Measurements from ENCODE around the gene ABCB4.

The ABCB4 gene

DNA sequence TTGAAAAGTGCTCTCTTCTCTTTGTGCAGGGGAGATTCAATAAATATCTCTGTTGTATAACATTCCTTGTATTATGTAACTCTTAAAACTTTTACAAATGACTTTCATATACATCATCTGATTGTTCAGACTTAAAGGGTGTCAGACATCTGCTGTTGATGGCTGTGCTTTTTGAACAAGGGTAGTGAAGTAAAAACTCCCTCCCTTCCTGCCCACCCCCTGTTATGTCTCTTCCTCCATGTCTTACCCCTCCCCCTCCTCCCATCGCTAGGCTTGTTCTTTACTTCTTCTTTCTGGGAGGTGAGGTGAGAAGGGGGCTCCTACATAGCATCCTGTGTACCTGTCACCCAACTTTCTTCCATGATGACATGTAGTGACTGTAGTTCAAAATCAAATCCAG lies 23.4 kb upstream of the ABCB4 start:
- Histone ChIP-seq H3K27ac (ENCODE audit: insufficient read depth in 1 of 2, low read depth in 1 of 2, low read length in 2 of 2, poor library complexity in 1 of 2, severe bottlenecking in 2 of 2) (no peak overlapping the region), H3K27me3 (replicated peaks in 2 of 5; ENCODE audit: control insufficient read depth in 4 of 5, insufficient read depth in 5 of 5, low read length in 4 of 5) (no peaks in the 10 kb centered on the region), H3K36me3 (ENCODE audit: control insufficient read depth in 4 of 4, insufficient read depth in 4 of 4, low read length in 3 of 4) (peaks cover 0 to 4% (median 0%) of the 10 kb centered on the region in 4 experiments), H3K9me3 (ENCODE audit: control extremely low read depth in 1 of 5, control insufficient read depth in 4 of 5, insufficient read depth in 2 of 5, low read depth in 1 of 5, low read length in 4 of 5) (peaks cover 0 to 2% (median 0%) of the 10 kb centered on the region in 5 experiments), H3K4me3 (ENCODE audit: control insufficient read depth in 1 of 7, extremely low read depth in 1 of 7, insufficient read depth in 4 of 7, low read depth in 2 of 7, low read length in 6 of 7) (no peak overlapping the region), H3K4me1 (ENCODE audit: control extremely low read depth in 1 of 4, control insufficient read depth in 4 of 4, insufficient read depth in 4 of 4, low read length in 3 of 4) (peaks cover 0 to 2% (median 0%) of the 10 kb centered on the region in 4 experiments)
- DNase-seq, result peak in 2 of 3 donors; percentile 27
- ChIA-PET POLR2A (no interaction called here), CTCF (no interaction called here)
- WGBS (ENCODE audit: insufficient coverage), result no CpG with 5 or more reads among the region's 1 CpG

DNA sequence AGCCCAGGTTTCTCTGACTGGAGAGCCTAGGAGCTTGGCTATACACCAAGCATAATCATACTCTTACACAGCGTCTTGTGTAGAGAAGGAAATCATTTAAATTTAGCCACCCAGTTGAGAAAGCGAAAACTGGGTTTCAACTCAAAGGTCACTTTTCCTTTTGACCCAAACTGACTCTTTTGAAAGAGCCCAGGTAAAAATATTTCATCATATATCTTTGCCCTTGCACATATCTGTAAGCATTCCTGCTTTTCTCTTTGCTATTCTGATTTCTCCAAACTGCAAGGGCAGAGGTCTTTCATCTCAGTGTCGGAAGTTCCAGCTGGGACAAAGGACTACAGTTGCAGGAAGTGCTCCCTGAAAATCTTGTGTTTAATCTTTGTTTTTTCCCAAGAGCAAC lies 22.0 kb upstream of the ABCB4 start:
- 86% methylated on average over 2 of the region's 3 CpGs for WGBS (ENCODE audit: insufficient coverage)
- peaks cover 0 to 2% (median 0%) of the 10 kb centered on the region in 4 experiments for H3K4me1 ChIP-seq (ENCODE audit: control extremely low read depth in 1 of 4, control insufficient read depth in 4 of 4, insufficient read depth in 4 of 4, low read length in 3 of 4)
- CTCF ChIA-PET, result interaction anchor here (1.1 kb wide), 1 partner anchor 8 kb away, joined by 3 read pairs; no protein-coding TSS in a partner anchor

DNA sequence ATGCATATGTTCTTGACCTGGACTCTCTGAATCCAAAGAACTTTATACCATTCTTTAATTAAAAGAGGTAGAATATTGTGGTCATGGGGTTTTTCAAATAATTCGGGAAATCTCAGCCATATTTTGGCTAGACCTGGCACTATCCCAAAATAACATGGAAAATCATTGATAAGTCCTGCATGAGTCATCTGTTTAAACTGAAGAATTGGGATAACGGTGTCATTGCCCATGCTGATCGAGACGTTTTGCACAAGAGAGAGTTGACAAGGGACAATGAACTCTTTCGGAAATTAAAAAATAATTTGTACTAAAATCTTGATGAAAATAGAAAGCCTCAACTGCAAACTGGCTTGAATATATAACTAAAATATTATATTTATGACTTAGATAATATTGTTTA lies 19.9 kb upstream of the ABCB4 start:
- 100% methylated on average over 1 of the region's 5 CpGs for WGBS (ENCODE audit: insufficient coverage)

More for the DNA sequence above, 22.0 kb upstream of the ABCB4 start:
- Histone ChIP-seq H3K9me3 (ENCODE audit: control extremely low read depth in 1 of 5, control insufficient read depth in 4 of 5, insufficient read depth in 2 of 5, low read depth in 1 of 5, low read length in 4 of 5) (peaks cover 0 to 2% (median 0%) of the 10 kb centered on the region in 5 experiments), H3K36me3 (ENCODE audit: control insufficient read depth in 4 of 4, insufficient read depth in 4 of 4, low read length in 3 of 4) (peaks cover 0 to 4% (median 0%) of the 10 kb centered on the region in 4 experiments), H3K27me3 (replicated peaks in 2 of 5; ENCODE audit: control insufficient read depth in 4 of 5, insufficient read depth in 5 of 5, low read length in 4 of 5) (no peaks in the 10 kb centered on the region), H3K27ac (ENCODE audit: insufficient read depth in 1 of 2, low read depth in 1 of 2, low read length in 2 of 2, poor library complexity in 1 of 2, severe bottlenecking in 2 of 2) (no peak overlapping the region), H3K4me3 (ENCODE audit: control insufficient read depth in 1 of 7, extremely low read depth in 1 of 7, insufficient read depth in 4 of 7, low read depth in 2 of 7, low read length in 6 of 7) (no peak overlapping the region)
- POLR2A ChIA-PET, result no interaction called here
- no peak for DNase-seq

DNA sequence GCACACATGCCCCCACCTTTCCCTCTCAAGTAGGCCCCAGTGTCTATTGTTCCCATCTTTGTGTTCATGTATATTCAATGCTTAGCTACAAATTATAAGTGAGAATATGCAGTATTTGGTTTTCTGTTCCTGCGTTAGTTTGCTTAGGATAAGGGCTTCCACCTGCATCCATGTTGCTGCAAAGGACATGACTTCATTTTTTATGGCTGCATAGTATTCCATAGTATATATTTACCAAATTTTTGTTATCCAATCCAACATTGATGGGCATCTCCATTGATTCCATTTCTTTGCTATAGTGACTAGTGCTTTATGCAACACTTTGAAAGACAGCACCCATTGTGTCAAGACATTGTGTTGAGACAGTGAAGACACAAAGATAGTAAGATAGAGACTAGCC lies 19.0 kb upstream of the ABCB4 start:
- Histone ChIP-seq H3K36me3 (ENCODE audit: control insufficient read depth in 4 of 4, insufficient read depth in 4 of 4, low read length in 3 of 4) (no peaks in the 10 kb centered on the region), H3K27ac (ENCODE audit: insufficient read depth in 1 of 2, low read depth in 1 of 2, low read length in 2 of 2, poor library complexity in 1 of 2, severe bottlenecking in 2 of 2) (no peak overlapping the region), H3K4me1 (ENCODE audit: control extremely low read depth in 1 of 4, control insufficient read depth in 4 of 4, insufficient read depth in 4 of 4, low read length in 3 of 4) (peaks cover 0 to 2% (median 0%) of the 10 kb centered on the region in 4 experiments), H3K27me3 (replicated peaks in 2 of 5; ENCODE audit: control insufficient read depth in 4 of 5, insufficient read depth in 5 of 5, low read length in 4 of 5) (no peaks in the 10 kb centered on the region), H3K4me3 (ENCODE audit: control insufficient read depth in 1 of 7, extremely low read depth in 1 of 7, insufficient read depth in 4 of 7, low read depth in 2 of 7, low read length in 6 of 7) (no peak overlapping the region), H3K9me3 (ENCODE audit: control extremely low read depth in 1 of 5, control insufficient read depth in 4 of 5, insufficient read depth in 2 of 5, low read depth in 1 of 5, low read length in 4 of 5) (peaks cover 0 to 2% (median 0%) of the 10 kb centered on the region in 5 experiments)
- no peak for DNase-seq
- CTCF ChIA-PET, result no interaction called here
- WGBS (ENCODE audit: insufficient coverage), result no CpG with 5 or more reads among the region's 1 CpG
- POLR2A ChIA-PET, result no interaction called here

More for the DNA sequence above, 19.9 kb upstream of the ABCB4 start:
- Histone ChIP-seq H3K4me1 (ENCODE audit: control extremely low read depth in 1 of 4, control insufficient read depth in 4 of 4, insufficient read depth in 4 of 4, low read length in 3 of 4) (peaks cover 0 to 2% (median 0%) of the 10 kb centered on the region in 4 experiments), H3K27ac (ENCODE audit: insufficient read depth in 1 of 2, low read depth in 1 of 2, low read length in 2 of 2, poor library complexity in 1 of 2, severe bottlenecking in 2 of 2) (no peak overlapping the region), H3K27me3 (replicated peaks in 2 of 5; ENCODE audit: control insufficient read depth in 4 of 5, insufficient read depth in 5 of 5, low read length in 4 of 5) (no peaks in the 10 kb centered on the region), H3K4me3 (ENCODE audit: control insufficient read depth in 1 of 7, extremely low read depth in 1 of 7, insufficient read depth in 4 of 7, low read depth in 2 of 7, low read length in 6 of 7) (no peak overlapping the region), H3K36me3 (ENCODE audit: control insufficient read depth in 4 of 4, insufficient read depth in 4 of 4, low read length in 3 of 4) (no peaks in the 10 kb centered on the region), H3K9me3 (ENCODE audit: control extremely low read depth in 1 of 5, control insufficient read depth in 4 of 5, insufficient read depth in 2 of 5, low read depth in 1 of 5, low read length in 4 of 5) (peaks cover 0 to 2% (median 0%) of the 10 kb centered on the region in 5 experiments)
- ChIA-PET CTCF (no interaction called here), POLR2A (no interaction called here)
- DNase-seq, result no peak

DNA sequence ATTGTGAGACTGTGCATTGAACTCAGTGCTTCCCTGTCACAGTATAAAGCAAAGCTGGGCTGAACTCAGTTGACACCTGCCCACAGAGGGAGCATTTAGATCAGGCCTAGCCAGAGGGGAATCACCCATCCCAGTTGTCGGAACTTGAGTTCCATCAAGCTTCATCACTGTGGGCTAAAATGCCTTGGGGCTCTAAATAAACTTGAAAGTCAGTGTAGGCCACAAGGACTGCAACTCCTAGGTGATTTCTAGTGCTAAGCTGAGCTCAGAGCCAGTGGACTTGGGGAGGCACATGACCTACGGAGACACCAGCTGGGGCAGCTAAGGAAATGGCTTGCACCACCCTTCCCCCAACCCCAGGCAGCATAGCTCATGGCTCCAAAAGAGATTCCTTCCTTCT lies 7.7 kb upstream of the ABCB4 start:
- Histone ChIP-seq H3K9me3 (ENCODE audit: control extremely low read depth in 1 of 5, control insufficient read depth in 4 of 5, insufficient read depth in 2 of 5, low read depth in 1 of 5, low read length in 4 of 5) (no peaks in the 10 kb centered on the region), H3K27me3 (replicated peaks in 2 of 5; ENCODE audit: control insufficient read depth in 4 of 5, insufficient read depth in 5 of 5, low read length in 4 of 5) (no peaks in the 10 kb centered on the region), H3K36me3 (ENCODE audit: control insufficient read depth in 4 of 4, insufficient read depth in 4 of 4, low read length in 3 of 4) (no peaks in the 10 kb centered on the region), H3K4me3 (ENCODE audit: control insufficient read depth in 1 of 7, extremely low read depth in 1 of 7, insufficient read depth in 4 of 7, low read depth in 2 of 7, low read length in 6 of 7) (no peak overlapping the region), H3K27ac (ENCODE audit: insufficient read depth in 1 of 2, low read depth in 1 of 2, low read length in 2 of 2, poor library complexity in 1 of 2, severe bottlenecking in 2 of 2) (no peak overlapping the region), H3K4me1 (ENCODE audit: control extremely low read depth in 1 of 4, control insufficient read depth in 4 of 4, insufficient read depth in 4 of 4, low read length in 3 of 4) (no peaks in the 10 kb centered on the region)
- POLR2A ChIA-PET, result no interaction called here
- 94% methylated on average over 2 of the region's 2 CpGs for WGBS (ENCODE audit: insufficient coverage)
- CTCF ChIA-PET, result interaction anchor here (0.8 kb wide), 1 partner anchor 11 kb away, joined by 3 read pairs; no protein-coding TSS in a partner anchor
- no peak for DNase-seq

DNA sequence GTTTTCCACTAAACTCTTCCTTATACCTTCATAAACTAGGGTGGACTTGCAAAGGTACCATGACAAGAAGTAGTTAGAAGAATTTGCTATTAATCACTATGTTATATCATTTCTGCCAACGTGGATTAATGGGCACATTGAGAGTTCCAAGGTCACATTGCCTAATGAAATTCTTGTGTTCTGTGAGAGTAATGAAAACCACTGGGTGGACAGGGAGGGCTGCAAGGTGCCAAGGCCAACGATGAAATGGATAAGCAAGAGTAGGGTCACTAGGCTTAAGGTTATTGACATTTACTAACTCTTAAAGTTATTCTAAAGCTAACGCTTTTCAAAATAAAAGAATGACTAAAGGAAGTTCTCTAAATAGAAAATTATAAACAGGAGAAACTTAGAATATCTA lies 6.6 kb upstream of the ABCB4 start:
- H3K4me1 ChIP-seq (ENCODE audit: control extremely low read depth in 1 of 4, control insufficient read depth in 4 of 4, insufficient read depth in 4 of 4, low read length in 3 of 4), result no peaks in the 10 kb centered on the region
- H3K27ac ChIP-seq (ENCODE audit: insufficient read depth in 1 of 2, low read depth in 1 of 2, low read length in 2 of 2, poor library complexity in 1 of 2, severe bottlenecking in 2 of 2), result no peak overlapping the region
- no peak for DNase-seq
- no peaks in the 10 kb centered on the region for H3K36me3 ChIP-seq (ENCODE audit: control insufficient read depth in 4 of 4, insufficient read depth in 4 of 4, low read length in 3 of 4)
- no peaks in the 10 kb centered on the region for H3K9me3 ChIP-seq (ENCODE audit: control extremely low read depth in 1 of 5, control insufficient read depth in 4 of 5, insufficient read depth in 2 of 5, low read depth in 1 of 5, low read length in 4 of 5)
- peaks cover 0 to 3% (median under 1%) of the 10 kb centered on the region in 5 experiments for H3K27me3 ChIP-seq (replicated peaks in 2 of 5; ENCODE audit: control insufficient read depth in 4 of 5, insufficient read depth in 5 of 5, low read length in 4 of 5)
- 100% methylated on average over 1 of the region's 3 CpGs for WGBS (ENCODE audit: insufficient coverage)
- ChIA-PET CTCF (no interaction called here), POLR2A (no interaction called here)
- no peak overlapping the region for H3K4me3 ChIP-seq (ENCODE audit: control insufficient read depth in 1 of 7, extremely low read depth in 1 of 7, insufficient read depth in 4 of 7, low read depth in 2 of 7, low read length in 6 of 7)

DNA sequence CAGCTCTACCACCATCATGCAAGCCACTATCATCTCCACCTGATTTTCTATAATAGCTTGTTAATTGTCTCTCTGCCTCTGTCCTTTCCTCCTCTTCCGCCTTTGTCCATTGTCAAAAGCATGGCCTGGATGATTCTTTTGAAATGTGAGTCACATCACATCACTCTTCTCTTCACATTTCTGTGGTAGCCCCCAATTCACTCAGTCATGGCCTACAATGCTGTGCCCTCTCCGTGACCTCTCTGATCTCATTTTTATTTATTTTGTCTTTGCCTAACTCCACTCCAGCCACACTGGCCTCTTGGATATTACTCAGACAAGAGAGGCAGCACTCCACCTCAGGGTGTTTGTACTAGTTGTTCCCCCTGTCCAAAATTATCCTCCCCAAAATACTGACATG lies 4.9 kb upstream of the ABCB4 start:
- POLR2A ChIA-PET, result no interaction called here
- Histone ChIP-seq H3K27ac (ENCODE audit: insufficient read depth in 1 of 2, low read depth in 1 of 2, low read length in 2 of 2, poor library complexity in 1 of 2, severe bottlenecking in 2 of 2) (no peak overlapping the region), H3K36me3 (ENCODE audit: control insufficient read depth in 4 of 4, insufficient read depth in 4 of 4, low read length in 3 of 4) (no peaks in the 10 kb centered on the region), H3K9me3 (ENCODE audit: control extremely low read depth in 1 of 5, control insufficient read depth in 4 of 5, insufficient read depth in 2 of 5, low read depth in 1 of 5, low read length in 4 of 5) (no peaks in the 10 kb centered on the region), H3K27me3 (replicated peaks in 2 of 5; ENCODE audit: control insufficient read depth in 4 of 5, insufficient read depth in 5 of 5, low read length in 4 of 5) (peaks cover 0 to 15% (median 7%) of the 10 kb centered on the region in 5 experiments), H3K4me1 (ENCODE audit: control extremely low read depth in 1 of 4, control insufficient read depth in 4 of 4, insufficient read depth in 4 of 4, low read length in 3 of 4) (peaks cover 0 to 6% (median 4%) of the 10 kb centered on the region in 4 experiments), H3K4me3 (ENCODE audit: control insufficient read depth in 1 of 7, extremely low read depth in 1 of 7, insufficient read depth in 4 of 7, low read depth in 2 of 7, low read length in 6 of 7) (no peak overlapping the region)
- CTCF ChIA-PET, result no interaction called here
- 100% methylated on average over 2 of the region's 2 CpGs for WGBS (ENCODE audit: insufficient coverage)
- no peak for DNase-seq

Data from common myeloid progenitor, CD34-positive (primary cell).